Stimulated activated CD8-positive, alpha-beta memory T cell treated with anti-CD3 and anti-CD28 coated beads, Interleukin-4, amount 100 ng/mL, for 4 hours (primary cell): ENCODE data around the gene CPEB3.
"Not testable (repeated sequence)": the region's sequence is repeated elsewhere in the genome, so short reads cannot be mapped to it uniquely, and the experiment has no call there.

ENCODE experiments used
- DNase-seq, 2 donors: peaks; one replicate each; pipeline ENCODE4 v3.0.0-alpha.2; 2020; ENCODE audit warnings: low read depth in 2 of 2, low spot score in 1 of 2

CPEB3 gene

GRCh38 chr10:92216608-92217007, 74.3 kb downstream of the CPEB3 start:
- DNase-seq: not testable (repeated sequence)

DNA sequence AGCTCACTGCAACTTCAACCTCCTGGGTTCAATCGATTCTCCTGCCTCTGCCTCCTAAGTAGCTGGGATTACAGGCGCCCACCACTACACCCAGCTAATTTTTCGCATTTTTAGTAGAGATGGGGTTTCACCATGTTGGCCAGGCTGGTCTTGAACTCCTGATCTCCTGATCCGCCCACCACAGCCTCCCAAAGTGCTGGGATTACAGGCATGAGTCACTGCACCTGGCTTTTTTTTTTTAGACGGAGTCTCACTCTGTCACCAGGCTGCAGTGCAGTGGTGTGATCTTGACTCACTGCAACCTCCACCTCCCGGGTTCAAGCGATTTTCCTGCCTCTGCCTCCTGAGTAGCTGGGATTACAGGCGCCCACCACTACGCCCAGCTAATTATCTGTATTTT, 75.7 kb downstream of the CPEB3 start:
- not testable (repeated sequence) for DNase-seq

- DNase-seq: no peak
Measured at GRCh38 chr10:92213049-92213448, 77.8 kb downstream of the CPEB3 start.

- no peak for DNase-seq
Measured at GRCh38 chr10:92208736-92209135, 82.1 kb downstream of the CPEB3 start.

GRCh38 chr10:92208157-92208720, 82.6 kb downstream of the CPEB3 start:
- no peak for DNase-seq

DNA sequence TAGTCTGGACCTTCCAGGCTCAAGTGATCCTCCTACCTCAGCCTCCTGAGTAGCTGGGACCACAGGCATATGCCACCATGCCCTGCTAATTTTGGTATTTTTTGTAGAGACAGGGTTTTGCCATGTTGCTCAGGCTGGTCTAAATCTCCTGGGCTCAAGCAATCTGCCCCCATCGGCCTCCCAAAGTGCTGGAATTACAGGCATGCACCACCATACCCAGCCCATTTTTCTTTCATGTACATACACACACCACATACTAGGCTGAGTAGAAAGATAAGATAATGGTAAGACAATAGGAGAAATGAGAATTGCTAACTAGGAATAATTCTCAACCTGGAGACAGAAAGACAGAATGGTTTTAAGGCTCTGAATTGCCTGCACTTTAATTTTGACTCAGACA, 83.8 kb downstream of the CPEB3 start:
- no peak for DNase-seq

DNA sequence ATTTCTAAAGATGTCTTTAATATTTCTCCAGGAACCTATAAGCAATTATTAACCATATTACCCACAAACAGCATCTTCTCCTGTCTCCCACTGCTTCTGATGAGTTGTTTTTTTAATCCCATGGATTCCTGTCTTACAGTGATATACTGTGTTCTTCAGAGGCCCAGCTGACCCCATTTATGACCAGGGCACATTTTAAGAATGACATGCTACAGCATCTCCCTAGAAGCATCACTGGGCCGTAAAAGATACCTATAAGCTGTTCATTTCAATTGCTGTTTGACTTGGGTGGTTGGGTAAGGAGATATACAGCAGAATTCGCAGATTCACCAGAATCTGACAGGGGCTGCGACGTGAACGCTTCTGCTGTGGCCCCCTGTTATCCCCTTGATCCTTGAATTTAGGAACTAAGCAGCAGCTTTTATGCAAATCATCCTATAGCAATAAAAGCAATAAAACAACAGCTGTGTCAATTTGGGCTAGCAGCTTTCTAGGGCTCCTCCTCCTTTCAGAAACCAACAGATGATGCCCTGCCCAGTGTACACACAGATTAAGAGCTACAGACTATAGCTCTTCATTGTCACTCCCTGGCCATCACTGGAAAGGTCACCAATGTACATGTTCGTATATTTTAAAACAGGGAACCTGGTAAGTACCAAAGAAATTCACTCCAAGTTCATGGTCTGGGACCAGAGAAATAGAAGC, 86.8 kb downstream of the CPEB3 start:
- DNase-seq: no peak

DNA sequence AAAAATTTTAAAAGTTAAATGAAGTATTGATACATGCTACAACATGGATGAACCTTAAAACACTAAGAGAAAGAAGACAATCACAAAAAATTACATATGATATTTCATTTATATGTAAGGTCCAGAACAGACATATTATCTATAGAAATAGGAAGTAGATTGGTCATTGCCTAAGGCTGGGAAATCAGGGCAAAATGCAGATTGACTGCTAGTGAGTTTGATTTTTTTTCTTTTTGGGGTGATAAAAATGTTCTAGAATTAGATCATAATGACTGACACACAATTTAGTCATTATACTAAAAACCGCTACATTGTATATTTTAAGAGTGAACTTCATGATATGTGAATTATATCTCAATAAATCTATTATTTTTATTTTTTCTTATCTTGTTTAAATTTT, 88.3 kb downstream of the CPEB3 start:
- no peak for DNase-seq

DNA sequence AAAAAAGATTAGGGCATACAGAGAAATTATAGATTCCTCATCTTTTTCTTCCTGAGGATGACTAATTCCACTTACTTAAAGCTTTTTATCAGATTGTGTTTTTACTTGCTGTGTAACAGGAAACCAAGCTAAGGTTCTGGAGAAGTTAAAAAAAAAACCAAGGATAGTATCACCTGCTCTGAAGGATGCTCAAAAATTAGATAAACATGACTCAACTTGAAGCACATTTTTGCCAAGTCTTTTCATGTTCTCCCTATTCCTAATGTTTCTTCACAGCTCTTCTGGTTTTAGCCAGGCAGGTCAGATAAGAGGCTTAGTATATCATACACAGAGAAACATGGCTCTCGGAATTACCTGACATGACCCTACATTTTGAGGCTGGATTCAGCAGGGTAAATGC, 90.3 kb downstream of the CPEB3 start:
- DNase-seq: no peak

- DNase-seq: no peak
Measured at GRCh38 chr10:92187101-92187500, 103.8 kb downstream of the CPEB3 start.

- no peak for DNase-seq
Measured at GRCh38 chr10:92184977-92185376, 105.9 kb downstream of the CPEB3 start.

DNA sequence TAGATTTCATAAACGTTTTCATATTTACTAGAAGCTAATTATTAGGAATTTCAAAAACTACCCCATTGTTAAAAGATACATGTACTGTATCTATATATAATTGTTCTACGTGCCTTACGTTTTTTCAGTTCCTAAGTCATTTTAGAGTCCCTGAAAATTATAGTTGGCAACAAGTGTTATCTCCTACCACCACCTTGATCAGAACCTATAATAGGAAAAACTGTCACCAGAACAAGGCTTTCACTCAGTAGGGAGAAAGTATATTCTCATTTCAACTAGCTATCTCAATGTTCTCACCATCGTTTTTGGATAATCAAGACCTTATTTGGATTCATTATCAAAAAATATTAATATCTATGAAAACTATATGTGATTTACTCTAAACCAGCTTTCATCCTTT, 107.7 kb downstream of the CPEB3 start:
- no peak for DNase-seq

- no peak for DNase-seq
Measured at GRCh38 chr10:92181575-92181974, 109.3 kb downstream of the CPEB3 start.

- DNase-seq: no peak
Measured at GRCh38 chr10:92180399-92180798, 110.5 kb downstream of the CPEB3 start.

- no peak for DNase-seq
Measured at GRCh38 chr10:92177546-92177945, 113.3 kb downstream of the CPEB3 start.

DNA sequence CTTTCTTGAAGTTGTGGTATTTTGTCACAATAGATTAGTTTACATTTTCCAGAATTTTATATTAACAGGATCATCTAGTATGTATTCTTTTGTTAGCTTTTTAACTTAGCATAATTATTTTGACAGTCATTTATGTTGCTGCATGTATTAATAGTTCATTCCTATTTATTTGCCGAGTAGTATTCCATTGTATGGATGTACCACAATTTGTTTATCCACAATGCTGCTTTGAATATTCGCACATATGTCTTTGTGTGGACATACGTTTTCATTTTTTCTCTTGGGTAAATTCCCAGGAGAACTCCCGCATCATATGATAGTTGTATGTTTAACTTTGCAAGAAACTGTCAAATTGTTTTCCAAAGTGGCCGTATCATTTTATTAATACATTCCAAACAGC, 115.7 kb downstream of the CPEB3 start:
- no peak for DNase-seq

GRCh38 chr10:92173996-92174395, 116.9 kb downstream of the CPEB3 start:
- no peak for DNase-seq

GRCh38 chr10:92164036-92164696, 126.7 kb downstream of the CPEB3 start:
- no peak for DNase-seq

DNA sequence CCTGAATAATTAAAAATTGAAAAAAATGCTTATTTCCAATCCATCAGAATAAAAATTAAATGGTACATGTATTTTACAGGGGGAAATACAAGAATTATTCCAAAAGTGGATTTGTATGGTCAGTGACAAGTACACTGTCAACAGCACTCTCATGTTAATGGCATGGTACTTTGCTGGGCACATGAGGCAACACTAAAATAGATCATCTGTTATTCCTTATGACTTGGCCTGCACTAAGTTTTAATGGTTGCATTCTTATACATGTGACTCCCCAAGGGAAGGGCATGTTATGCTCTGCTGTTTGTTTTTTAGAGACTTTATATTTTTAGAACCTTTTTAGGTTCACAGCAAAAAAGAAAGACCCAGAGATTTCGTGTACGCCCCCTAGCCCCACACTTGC, 128.3 kb downstream of the CPEB3 start:
- DNase-seq: no peak

DNA sequence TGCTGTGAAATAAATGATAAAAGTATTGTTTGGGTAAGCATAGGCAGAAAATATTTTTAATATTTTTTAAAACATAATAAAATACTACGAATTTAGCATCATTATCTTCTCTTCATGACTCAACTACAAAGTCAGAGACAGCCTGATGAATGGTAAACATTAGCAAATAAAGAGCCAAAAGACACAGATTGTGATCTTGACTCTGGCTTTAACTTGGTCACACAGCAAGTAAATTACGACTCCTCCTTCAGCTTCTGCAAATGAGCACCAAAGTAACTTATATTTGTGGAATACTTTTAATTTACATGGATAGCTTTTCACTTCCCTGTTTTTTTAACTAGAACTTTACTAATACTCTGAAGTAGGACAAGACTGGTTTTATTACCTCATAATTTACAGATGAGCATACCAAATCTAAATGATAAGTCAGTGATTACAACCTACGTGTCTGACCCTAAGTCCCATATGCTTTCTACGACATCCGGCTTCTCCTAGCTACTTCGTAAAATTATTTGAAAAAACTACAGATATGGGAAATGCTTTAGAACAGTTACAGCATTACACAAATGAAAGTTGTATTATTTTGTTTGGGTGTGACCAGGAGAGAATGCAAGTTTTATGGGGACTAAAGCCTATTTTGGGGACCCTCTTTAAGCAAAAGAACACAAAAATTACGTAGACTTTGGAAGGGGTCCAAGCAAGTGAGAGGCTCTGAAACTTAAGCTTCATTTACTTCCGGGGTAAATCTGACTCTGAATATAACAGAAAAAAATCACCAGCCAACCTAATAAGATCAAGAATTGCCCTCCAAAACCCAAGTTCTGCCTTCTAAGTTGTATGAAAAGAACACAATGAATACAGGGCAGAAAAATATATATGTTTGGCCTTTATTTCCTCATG, 133.8 kb downstream of the CPEB3 start:
- no peak for DNase-seq

GRCh38 chr10:92150823-92151222, 140.1 kb downstream of the CPEB3 start:
- DNase-seq: no peak

- no peak for DNase-seq
Measured at GRCh38 chr10:92149261-92149660, 141.6 kb downstream of the CPEB3 start.
